Esophagus squamous epithelium (tissue), 4 donors: ENCODE measurements around the gene PRKACB.

Source experiments
- POLR2A ChIP-seq, 4 donors: fragments of 450-650 bp; IDR thresholded peaks; one replicate each; pipeline ENCODE4 v1.6.1; 2017; ENCODE audit warnings: antibody characterized with exemption in 4 of 4, mild to moderate bottlenecking in 4 of 4, moderate library complexity in 3 of 4
- TF ChIP-seq, protein P1 (sequence below), 6 experiments: fragments of 450-650 bp in 4 of 6; fragments of 200-600 bp in 2 of 6; sonication (generic) in 2 of 6; IDR thresholded peaks; one replicate each; pipeline ENCODE4 v1.5.1; 2016 to 2019; ENCODE audit warnings: antibody characterized with exemption in 6 of 6, mild to moderate bottlenecking in 4 of 6, moderate library complexity in 4 of 6

DNA sequence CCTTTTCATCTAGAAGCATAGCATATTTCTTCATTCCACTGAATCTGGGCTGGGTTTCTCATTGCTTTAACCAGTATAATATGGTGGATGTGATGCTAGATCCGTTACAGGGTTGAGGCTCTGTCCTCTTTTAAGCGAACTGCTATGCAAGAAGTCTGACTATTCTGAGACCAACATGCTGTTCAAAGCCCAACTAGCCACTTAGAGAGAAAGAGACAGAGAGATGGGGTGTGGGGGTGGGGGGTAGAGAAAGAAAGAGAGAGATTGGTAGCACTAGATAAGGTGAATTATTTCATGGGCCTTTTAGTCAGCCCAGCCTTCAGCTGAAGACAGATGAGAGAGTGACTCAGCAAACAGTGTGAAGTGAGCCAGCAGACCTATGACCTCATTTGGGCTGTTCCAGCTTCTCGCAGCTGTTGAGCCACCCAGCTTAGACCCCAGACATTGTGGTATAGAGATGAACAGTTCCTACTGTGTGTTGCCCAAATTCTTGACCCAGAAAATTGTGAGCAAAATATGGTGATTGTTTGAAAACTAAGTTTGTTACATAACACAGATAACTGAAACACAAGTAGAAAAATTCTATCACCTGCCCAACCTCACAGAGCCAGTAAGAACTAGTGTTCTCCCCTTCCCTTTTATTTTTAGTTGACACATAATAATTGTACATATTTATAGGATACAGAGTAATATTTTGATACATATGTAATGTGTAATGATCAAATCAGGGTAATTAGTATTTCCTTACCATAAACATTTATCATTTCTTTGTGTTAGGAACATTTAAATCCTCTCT is 40.7 kb upstream of the PRKACB start:
- TF ChIP-seq, protein P1, sequence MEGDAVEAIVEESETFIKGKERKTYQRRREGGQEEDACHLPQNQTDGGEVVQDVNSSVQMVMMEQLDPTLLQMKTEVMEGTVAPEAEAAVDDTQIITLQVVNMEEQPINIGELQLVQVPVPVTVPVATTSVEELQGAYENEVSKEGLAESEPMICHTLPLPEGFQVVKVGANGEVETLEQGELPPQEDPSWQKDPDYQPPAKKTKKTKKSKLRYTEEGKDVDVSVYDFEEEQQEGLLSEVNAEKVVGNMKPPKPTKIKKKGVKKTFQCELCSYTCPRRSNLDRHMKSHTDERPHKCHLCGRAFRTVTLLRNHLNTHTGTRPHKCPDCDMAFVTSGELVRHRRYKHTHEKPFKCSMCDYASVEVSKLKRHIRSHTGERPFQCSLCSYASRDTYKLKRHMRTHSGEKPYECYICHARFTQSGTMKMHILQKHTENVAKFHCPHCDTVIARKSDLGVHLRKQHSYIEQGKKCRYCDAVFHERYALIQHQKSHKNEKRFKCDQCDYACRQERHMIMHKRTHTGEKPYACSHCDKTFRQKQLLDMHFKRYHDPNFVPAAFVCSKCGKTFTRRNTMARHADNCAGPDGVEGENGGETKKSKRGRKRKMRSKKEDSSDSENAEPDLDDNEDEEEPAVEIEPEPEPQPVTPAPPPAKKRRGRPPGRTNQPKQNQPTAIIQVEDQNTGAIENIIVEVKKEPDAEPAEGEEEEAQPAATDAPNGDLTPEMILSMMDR (IDR thresholded peaks at IDR 0.05): no peak
- no peak for TF ChIP-seq POLR2A (IDR thresholded peaks at IDR 0.05)
